NCI-H1417 (cell line): ENCODE results near the gene GFPT1.
A peak's percentile ranks its signal among the peaks of the same experiment; 100 is the strongest.
"Not testable (repeated sequence)": the region's sequence is repeated elsewhere in the genome, so short reads cannot be mapped to it uniquely, and the experiment has no call there.

Experiments used
- DNase-seq, 3 experiments: peaks; one replicate each; lab custom pipeline; 2025; lab: John Stamatoyannopoulos, UW

Gene GFPT1

GRCh38 chr2:69383176-69383812, 3.7 kb downstream of the GFPT1 start:
- no peak for DNase-seq

- DNase-seq = no peak
Measured at GRCh38 chr2:69382547-69382946, 4.5 kb downstream of the GFPT1 start.

GRCh38 chr2:69381337-69381737, 5.7 kb downstream of the GFPT1 start:
- DNase-seq = no peak

- no peak for DNase-seq
Measured at GRCh38 chr2:69380072-69380917, 6.7 kb downstream of the GFPT1 start.

GRCh38 chr2:69376403-69376802, 10.6 kb downstream of the GFPT1 start:
- DNase-seq = no peak

- peak; percentile 63 to 89 (median 66) for DNase-seq
Measured at GRCh38 chr2:69375494-69376353, 11.3 kb downstream of the GFPT1 start.

GRCh38 chr2:69372767-69373166, 14.3 kb downstream of the GFPT1 start:
- no peak for DNase-seq

- DNase-seq = no peak
Measured at GRCh38 chr2:69369802-69370201, 17.2 kb downstream of the GFPT1 start.

GRCh38 chr2:69368588-69368987, 18.4 kb downstream of the GFPT1 start:
- DNase-seq = no peak

- DNase-seq = no peak
Measured at GRCh38 chr2:69359371-69359770, 27.7 kb downstream of the GFPT1 start.

GRCh38 chr2:69358914-69359313, 28.1 kb downstream of the GFPT1 start:
- no peak for DNase-seq

- no peak for DNase-seq
Measured at GRCh38 chr2:69356471-69356870, 30.6 kb downstream of the GFPT1 start.

GRCh38 chr2:69354976-69355375, 32.1 kb downstream of the GFPT1 start:
- not testable (repeated sequence) for DNase-seq

- DNase-seq = no peak
Measured at GRCh38 chr2:69353360-69353759, 33.7 kb downstream of the GFPT1 start.

- DNase-seq = no peak
Measured at GRCh38 chr2:69348781-69349180, 38.2 kb downstream of the GFPT1 start.

GRCh38 chr2:69345434-69345833, 41.6 kb downstream of the GFPT1 start:
- no peak for DNase-seq

- no peak for DNase-seq
Measured at GRCh38 chr2:69344305-69344704, 42.7 kb downstream of the GFPT1 start.

GRCh38 chr2:69340101-69340775, 46.8 kb downstream of the GFPT1 start:
- no peak for DNase-seq

- DNase-seq = no peak
Measured at GRCh38 chr2:69335311-69335710, 51.7 kb downstream of the GFPT1 start.

- no peak for DNase-seq
Measured at GRCh38 chr2:69333352-69333751, 53.7 kb downstream of the GFPT1 start.

GRCh38 chr2:69330781-69331180, 56.2 kb downstream of the GFPT1 start:
- no peak for DNase-seq

GRCh38 chr2:69322631-69323030, 64.4 kb downstream of the GFPT1 start:
- peak in 1 of 3 experiments; percentile 24 for DNase-seq
